MM.1S (cell line): Measurements from ENCODE around the gene PREX1.

Experiments used
- DNase-seq: peaks from one replicate; pipeline ENCODE4 v3.0.0-alpha.2; 2015
- H2AFZ ChIP-seq: fragments of 300-600 bp; sonication (generic); 2 replicates; pipeline ENCODE4 v1.6.0; 2016; ENCODE audit warnings: antibody characterized with exemption, low read length
- H3F3A ChIP-seq: fragments of 300-600 bp; sonication (generic); 2 replicates; pipeline ENCODE4 v1.6.1; 2016; ENCODE audit warnings: mild to moderate bottlenecking, antibody characterized with exemption, low read length, moderate library complexity, mixed read lengths; ENCODE audit not compliant: insufficient read depth
- H3K27ac ChIP-seq: fragments of 300-600 bp; sonication (generic); 2 replicates; pipeline ENCODE4 v1.5.1; 2016; ENCODE audit warnings: mild to moderate bottlenecking, low read length
- H3K27me3 ChIP-seq: fragments of 300-600 bp; sonication (generic); replicated peaks from 2 replicates; pipeline ENCODE4 v1.6.0; 2016; ENCODE audit warnings: low read length; ENCODE audit not compliant: insufficient read depth
- H3K36me3 ChIP-seq: fragments of 300-600 bp; sonication (generic); replicated peaks from 2 replicates; pipeline ENCODE4 v1.6.1; 2016; ENCODE audit warnings: mild to moderate bottlenecking, low read length, mixed read lengths; ENCODE audit not compliant: insufficient read depth
- H3K4me1 ChIP-seq: fragments of 300-600 bp; sonication (generic); 2 replicates; pipeline ENCODE4 v1.6.1; 2016; ENCODE audit warnings: low read length, mixed read lengths
- H3K4me2 ChIP-seq: fragments of 300-600 bp; sonication (generic); 2 replicates; pipeline ENCODE4 v1.6.0; 2016; ENCODE audit warnings: low read depth, low read length
- H3K4me3 ChIP-seq: fragments of 300-600 bp; sonication (generic); 2 replicates; pipeline ENCODE4 v1.5.1; 2016; ENCODE audit warnings: low read length, mixed read lengths
- H3K79me2 ChIP-seq: fragments of 300-600 bp; sonication (generic); 2 replicates; pipeline ENCODE4 v1.6.1; 2016; ENCODE audit warnings: mixed run types, low read length, mixed read lengths
- H3K9ac ChIP-seq: fragments of 300-600 bp; sonication (generic); 2 replicates; pipeline ENCODE4 v1.6.1; 2016; ENCODE audit warnings: low read length, mixed read lengths
- H3K9me2 ChIP-seq: fragments of 300-600 bp; sonication (generic); replicated peaks from 2 replicates; pipeline ENCODE4 v1.6.1; 2016; ENCODE audit warnings: mild to moderate bottlenecking, low read length, mixed read lengths; ENCODE audit not compliant: insufficient read depth
- H3K9me3 ChIP-seq: fragments of 300-600 bp; sonication (generic); replicated peaks from 2 replicates; pipeline ENCODE4 v1.6.1; 2016; ENCODE audit warnings: mild to moderate bottlenecking, low read length, mixed read lengths; ENCODE audit not compliant: insufficient read depth
- H4K20me1 ChIP-seq: fragments of 300-600 bp; sonication (generic); 2 replicates; pipeline ENCODE4 v1.6.1; 2016; ENCODE audit warnings: mild to moderate bottlenecking, low read length, moderate library complexity, mixed read lengths; ENCODE audit not compliant: insufficient read depth
- CTCF ChIP-seq: fragments of 300-600 bp; sonication (generic); IDR thresholded peaks from 2 replicates; pipeline ENCODE4 v1.5.1; 2016; ENCODE audit warnings: antibody characterized with exemption, low read length, mixed read lengths
- EZH2 ChIP-seq: fragments of 300-600 bp; sonication (generic); optimal IDR thresholded peaks from 2 replicates; pipeline ENCODE3; 2017; ENCODE audit warnings: low read depth, mild to moderate bottlenecking, antibody characterized with exemption, low read length, mixed read lengths
- EZH2phosphoT487 ChIP-seq: fragments of 300-600 bp; sonication (generic); IDR thresholded peaks from 2 replicates; pipeline ENCODE4 v1.6.1; 2018; ENCODE audit warnings: antibody characterized with exemption, low read length

PREX1 gene

GRCh38 chr20:48718786-48719578 lies 108.8 kb downstream of the PREX1 start:
- H3K4me3 ChIP-seq = no peak overlapping the region
- no peaks in the 10 kb centered on the region for H3K79me2 ChIP-seq
- DNase-seq = no peak
- H4K20me1 ChIP-seq = no peaks in the 10 kb centered on the region
- TF ChIP-seq EZH2 = no peak
- TF ChIP-seq CTCF = no peak
- no peak for TF ChIP-seq EZH2phosphoT487
- H3K4me2 ChIP-seq = no peak overlapping the region
- H3K27ac ChIP-seq = no peak overlapping the region
- H3K4me1 ChIP-seq = no peaks in the 10 kb centered on the region
- H3F3A ChIP-seq = no peaks in the 10 kb centered on the region
- no peaks in the 10 kb centered on the region for H3K36me3 ChIP-seq
- no peaks in the 10 kb centered on the region for H3K9me3 ChIP-seq
- no peaks in the 10 kb centered on the region for H3K27me3 ChIP-seq
- H3K9me2 ChIP-seq = no peaks in the 10 kb centered on the region
- H3K9ac ChIP-seq = no peak overlapping the region
- H2AFZ ChIP-seq = no peak overlapping the region

GRCh38 chr20:48717680-48718223 lies 110.0 kb downstream of the PREX1 start:
- TF ChIP-seq CTCF (no peak), EZH2 (no peak), EZH2phosphoT487 (no peak)
- no peaks in the 10 kb centered on the region for H3K9me2 ChIP-seq
- no peak overlapping the region for H3K4me3 ChIP-seq
- H4K20me1 ChIP-seq = no peaks in the 10 kb centered on the region
- no peak overlapping the region for H2AFZ ChIP-seq
- no peak overlapping the region for H3K27ac ChIP-seq
- H3K9ac ChIP-seq = no peak overlapping the region
- no peaks in the 10 kb centered on the region for H3K27me3 ChIP-seq
- H3K36me3 ChIP-seq = no peaks in the 10 kb centered on the region
- H3K9me3 ChIP-seq = no peaks in the 10 kb centered on the region
- no peaks in the 10 kb centered on the region for H3K4me1 ChIP-seq
- no peak for DNase-seq
- no peaks in the 10 kb centered on the region for H3F3A ChIP-seq
- H3K4me2 ChIP-seq = no peak overlapping the region
- no peaks in the 10 kb centered on the region for H3K79me2 ChIP-seq

- Histone ChIP-seq H3K4me2 (no peak overlapping the region), H3K79me2 (no peaks in the 10 kb centered on the region), H3F3A (no peaks in the 10 kb centered on the region), H3K4me1 (no peaks in the 10 kb centered on the region), H2AFZ (no peak overlapping the region), H3K9ac (no peak overlapping the region), H3K27me3 (no peaks in the 10 kb centered on the region), H3K36me3 (no peaks in the 10 kb centered on the region), H3K9me2 (no peaks in the 10 kb centered on the region), H3K4me3 (no peak overlapping the region), H4K20me1 (no peaks in the 10 kb centered on the region), H3K27ac (no peak overlapping the region), H3K9me3 (no peaks in the 10 kb centered on the region)
- no peak for DNase-seq
- TF ChIP-seq EZH2phosphoT487 (no peak), CTCF (no peak), EZH2 (no peak)
Measured at GRCh38 chr20:48717095-48717672, 110.6 kb downstream of the PREX1 start.
